HepG2 (cell line): ENCODE measurements around the gene MYO3B. TPM values are rescaled to one million over a fixed set of nuclear protein-coding genes. Genes with fewer than 3 reads are reported as not detected.
A peak's percentile ranks its signal among the peaks of the same experiment; 100 is the strongest.

ENCODE experiments used
- ATAC-seq: fragments of 200-7000 bp; cut with Tn5 transposase; 3 replicates; pipeline ENCODE4 v1.9.1; 2020; ENCODE audit warnings: mild to moderate bottlenecking, moderate library complexity
- BruUV-seq: library from RNA; stranded (reverse); fragments of 400-500 nt; replicated peaks from 2 replicates; lab custom pipeline; 2021; lab: Mats Ljungman, UMichigan
- CTCF ChIA-PET: fragments of 300-600 bp; formaldehyde crosslinking; extraction: SDS; loops from one replicate; lab custom pipeline; 2021; ENCODE audit warnings: low total read pairs, inconsistent platforms, low intra/inter-chr PET ratio; lab: Yijun Ruan, JAX
- POLR2A ChIA-PET: fragments of 350-600 bp; sonication (Branson Sonifier 250); formaldehyde crosslinking; loops from one replicate; lab custom pipeline; 2020; ENCODE audit warnings: antibody characterized with exemption, inconsistent platforms; lab: Yijun Ruan, JAX
- DNase-seq: peaks from one replicate; pipeline ENCODE4 v3.0.0-alpha.2; 2015; ENCODE audit warnings: low spot score
- FAIRE-seq: peaks from 3 replicates; lab custom pipeline; 2011; peaks lifted over from hg19 to GRCh38; lab: Jason Lieb, UNC
- H2AFZ ChIP-seq: one replicate; pipeline ENCODE4 v1.6.1; 2011; ENCODE audit warnings: low read length, inconsistent platforms
- H3K27ac ChIP-seq: fragments of 300-600 bp; 3 replicates; pipeline ENCODE4 v1.8.0; 2011; ENCODE audit warnings: mixed run types, mild to moderate bottlenecking, mixed read lengths, low read length, inconsistent platforms; ENCODE audit not compliant: insufficient read depth; ENCODE audit errors: extremely low read length
- H3K27me3 ChIP-seq, 2 experiments: fragments of 200-600 bp in 1 of 2; 2 replicates in 1 of 2; 3 replicates in 1 of 2; pipeline versions ENCODE4 v1.6.0 to v1.8.0; 2011; ENCODE audit warnings: low read length in 2 of 2, mild to moderate bottlenecking in 2 of 2, moderate library complexity in 2 of 2, inconsistent platforms in 1 of 2; ENCODE audit not compliant: insufficient read depth in 2 of 2, control insufficient read depth in 1 of 2
- H3K36me3 ChIP-seq, 2 experiments: fragments of 200-600 bp in 1 of 2; replicated peaks in 1 of 2; 2 replicates in 1 of 2; 3 replicates in 1 of 2; pipeline versions ENCODE4 v1.5.1 to v1.8.0; 2011; ENCODE audit warnings: low read length in 2 of 2, inconsistent platforms in 1 of 2; ENCODE audit not compliant: insufficient read depth in 2 of 2, control insufficient read depth in 1 of 2
- H3K4me1 ChIP-seq: 2 replicates; pipeline ENCODE4 v1.5.1; 2012; ENCODE audit warnings: low read length, inconsistent platforms; ENCODE audit not compliant: insufficient read depth
- H3K4me2 ChIP-seq: 2 replicates; pipeline ENCODE4 v1.6.0; 2011; ENCODE audit warnings: low read depth, low read length, inconsistent platforms
- H3K4me3 ChIP-seq, 3 experiments: fragments of 200-600 bp in 1 of 3; sonication (generic), shearing (Covaris generic) in 1 of 3; replicated peaks in 1 of 3; 2 replicates each; pipeline ENCODE4 v1.5.1; 2011 to 2016; ENCODE audit warnings: low read length in 3 of 3, inconsistent platforms in 2 of 3, low read depth in 2 of 3, mild to moderate bottlenecking in 2 of 3, control low read depth in 1 of 3, mixed read lengths in 1 of 3; ENCODE audit not compliant: insufficient read depth in 1 of 3
- H3K79me2 ChIP-seq: one replicate; pipeline ENCODE4 v1.6.1; 2011; ENCODE audit warnings: low read length, inconsistent platforms; ENCODE audit not compliant: insufficient read depth
- H3K9ac ChIP-seq: 2 replicates; pipeline ENCODE4 v1.6.0; 2011; ENCODE audit warnings: mild to moderate bottlenecking, low read depth, low read length, inconsistent platforms; ENCODE audit not compliant: insufficient read depth
- H3K9me3 ChIP-seq: 2 replicates; pipeline ENCODE4 v1.5.1; 2012; ENCODE audit warnings: mild to moderate bottlenecking, low read length
- H4K20me1 ChIP-seq: 2 replicates; pipeline ENCODE4 v1.6.0; 2011; ENCODE audit warnings: inconsistent platforms, mild to moderate bottlenecking, low read length, moderate library complexity; ENCODE audit not compliant: insufficient read depth
- CAMTA2 ChIP-seq: sonication (generic); formaldehyde crosslinking; IDR thresholded peaks from 2 replicates; pipeline ENCODE4 v1.4.0; 2020; ENCODE audit warnings: mild to moderate bottlenecking, missing genetic modification reagents, borderline replicate concordance
- CCAR2 ChIP-seq: fragments of 200-400 bp; formaldehyde crosslinking; optimal IDR thresholded peaks from 2 replicates; pipeline ENCODE3; 2018; ENCODE audit warnings: low read depth, mild to moderate bottlenecking, low read length, moderate library complexity
- FLYWCH1 ChIP-seq: sonication (generic); formaldehyde crosslinking; IDR thresholded peaks from 2 replicates; pipeline ENCODE4 v1.8.1; 2023; ENCODE audit warnings: mild to moderate bottlenecking, missing genetic modification reagents
- NRL ChIP-seq: sonication (generic); formaldehyde crosslinking; IDR thresholded peaks from 2 replicates; pipeline ENCODE4 v1.5.0; 2020; ENCODE audit warnings: missing genetic modification reagents, mild to moderate bottlenecking, moderate library complexity, borderline replicate concordance
- PITX1 ChIP-seq: sonication (generic); formaldehyde crosslinking; IDR thresholded peaks from 2 replicates; pipeline ENCODE4 v1.5.1; 2020; ENCODE audit warnings: mild to moderate bottlenecking, missing genetic modification reagents
- PLSCR1 ChIP-seq: sonication (generic); formaldehyde crosslinking; IDR thresholded peaks from 2 replicates; pipeline ENCODE4 v1.5.0; 2020; ENCODE audit warnings: missing genetic modification reagents, mild to moderate bottlenecking, borderline replicate concordance
- SATB2 ChIP-seq: sonication (generic); formaldehyde crosslinking; IDR thresholded peaks from 2 replicates; pipeline ENCODE4 v1.5.0; 2020; ENCODE audit warnings: missing genetic modification reagents
- TCF7L2 ChIP-seq: IDR thresholded peaks from 2 replicates; pipeline ENCODE4 v1.6.1; 2011; ENCODE audit warnings: mild to moderate bottlenecking, low read depth, low read length, moderate library complexity
- ZMAT5 ChIP-seq: sonication (generic); formaldehyde crosslinking; IDR thresholded peaks from 2 replicates; pipeline ENCODE4 v1.5.0; 2020; ENCODE audit warnings: mild to moderate bottlenecking, low read depth, missing genetic modification reagents, borderline replicate concordance
- ZMYM3 ChIP-seq: sonication (generic); formaldehyde crosslinking; IDR thresholded peaks from 2 replicates; pipeline ENCODE4 v1.5.1; 2020; ENCODE audit warnings: mild to moderate bottlenecking, missing genetic modification reagents
- ZMYM4 ChIP-seq: sonication (generic); formaldehyde crosslinking; IDR thresholded peaks from 2 replicates; pipeline ENCODE4 v1.8.1; 2023; ENCODE audit warnings: mild to moderate bottlenecking, missing genetic modification reagents
- ZNF891 ChIP-seq: sonication (generic); formaldehyde crosslinking; IDR thresholded peaks from 2 replicates; pipeline ENCODE4 v1.5.0; 2020; ENCODE audit warnings: mild to moderate bottlenecking, missing genetic modification reagents
- ZUFSP ChIP-seq: sonication (generic); formaldehyde crosslinking; IDR thresholded peaks from 2 replicates; pipeline ENCODE4 v1.9.0; 2021; ENCODE audit warnings: missing genetic modification reagents, mild to moderate bottlenecking, borderline replicate concordance
- WGBS: methylation state at CpG from one replicate; pipeline ENCODE4 v1.1.6; 2017; ENCODE audit warnings: low lambda C conversion rate; 5-methylcytosine and 5-hydroxymethylcytosine counted together
- in situ Hi-C: cut with HindIII; loops from 2 replicates; pipeline ENCODE4 v1.10.0; 2017; ENCODE audit warnings: low pct_unique_long_range_greater_than_20kb; ENCODE audit not compliant: extremely low pct_ligation_motif_present
- intact Hi-C: fragments of 100-400 bp; cut with micrococcal nuclease; formaldehyde crosslinking; loops from one replicate; pipeline ENCODE4 v1.10.0; 2022; ENCODE audit not compliant: unreplicated experiment
- polyA plus RNA-seq, 8 experiments: library from polyadenylated mRNA; depleted of rRNA in 3 of 8; stranded (reverse) in 7 of 8; unstranded in 1 of 8; fragments of >200 nt; fragmentation: Illumina TruSeq in 4 of 8; extraction: Trizol in 4 of 8; gene quantifications; 2 replicates each; pipeline versions ENCODE4 v1.2.1 to v1.2.3, GENCODE V29; 2011 to 2016; ENCODE audit warnings: low read depth in 4 of 8, missing spikeins in 1 of 8, mixed read lengths in 1 of 8; ENCODE audit not compliant: insufficient read depth in 1 of 8
- total RNA-seq, 5 experiments: library from RNA; depleted of rRNA; stranded (reverse); fragments of >200 nt; fragmentation: Illumina TruSeq; extraction: Trizol; gene quantifications; 2 replicates each; pipeline ENCODE4 v1.2.3, GENCODE V29; 2016; ENCODE audit warnings: low read depth in 1 of 5

Gene MYO3B
- total and polyA plus RNA-seq, 2 of the 13 experiments (the other 11 are each of a cell fraction or from before 2014, with no cell fraction given): 0.01 TPM; not detected in 1

- TF ChIP-seq ZMAT5 (CRISPR knock-in tag): no peak
- no peak for TF ChIP-seq ZNF891 (CRISPR knock-in tag)
- no peak for TF ChIP-seq CAMTA2 (CRISPR knock-in tag)
- TF ChIP-seq ZMYM4 (CRISPR knock-in tag): no peak
These were observed 22.8 kb upstream of the MYO3B start (continued) for GRCh38 chr2:170155022-170155722.

- Histone ChIP-seq H3K4me2 (no peak overlapping the region), H3K79me2 (no peaks in the 10 kb centered on the region), H2AFZ (no peak overlapping the region), H3K9ac (no peak overlapping the region), H4K20me1 (no peaks in the 10 kb centered on the region), H3K9me3 (no peaks in the 10 kb centered on the region), H3K4me1 (peaks cover 27% of the 10 kb centered on the region), H3K4me3 (no peak overlapping the region), H3K27me3 (peaks cover 0 to 3% of the 10 kb centered on the region in 2 experiments; a peak in 3 of 5 replicates), H3K27ac (no peak overlapping the region), H3K36me3 (no peaks in the 10 kb centered on the region)
- 27% methylated on average over 7 of the region's 7 CpGs for WGBS
- ChIA-PET CTCF (no interaction called here), POLR2A (interaction anchor here (1.4 kb wide), 1 partner anchor 14 kb away, joined by 3 read pairs; no protein-coding TSS in a partner anchor)
- ATAC-seq (no peak), FAIRE-seq (no peak), DNase-seq (no peak)
- no TSS peak for BruUV-seq
- TF ChIP-seq ZUFSP (CRISPR knock-in tag): no peak
- no peak for TF ChIP-seq TCF7L2
- TF ChIP-seq NRL (CRISPR knock-in tag): no peak
- TF ChIP-seq ZMYM3: no peak
- no peak for TF ChIP-seq CCAR2
- no peak for TF ChIP-seq PITX1 (CRISPR knock-in tag)
- 0 out of 2 replicates have a peak, but pooled peaks have one; percentile 30 for TF ChIP-seq PLSCR1 (CRISPR knock-in tag)
- no peak for TF ChIP-seq SATB2 (CRISPR knock-in tag)
- no peak for TF ChIP-seq FLYWCH1 (CRISPR knock-in tag)
- in situ Hi-C loops (no loop called here), intact Hi-C loops (no loop called here)
These were observed 22.2 kb upstream of the MYO3B start for GRCh38 chr2:170155723-170156253.
